NCI-H2029 treated with DMSO at 0.1 percent for 48 hours (cell line): ENCODE results near the gene MED29.
A peak's percentile ranks its signal among the peaks of the same experiment; 100 is the strongest.
"Not testable (repeated sequence)": the region's sequence is repeated elsewhere in the genome, so short reads cannot be mapped to it uniquely, and the experiment has no call there.

Experiments
- DNase-seq: peaks from one replicate; lab custom pipeline; 2025; lab: John Stamatoyannopoulos, UW

The MED29 gene

GRCh38 chr19:39370735-39371134 is 20.4 kb upstream of the MED29 start:
- DNase-seq = no peak

- no peak for DNase-seq
Measured at GRCh38 chr19:39372047-39372802, 19.0 kb upstream of the MED29 start.

- DNase-seq = no peak
Measured at GRCh38 chr19:39372941-39373340, 18.2 kb upstream of the MED29 start.

GRCh38 chr19:39375929-39376328 is 15.2 kb upstream of the MED29 start:
- DNase-seq = no peak

- DNase-seq = no peak
Measured at GRCh38 chr19:39377373-39378362, 13.5 kb upstream of the MED29 start.

- not testable (repeated sequence) for DNase-seq
Measured at GRCh38 chr19:39379366-39379765, 11.8 kb upstream of the MED29 start.

GRCh38 chr19:39379865-39380396 is 11.2 kb upstream of the MED29 start:
- DNase-seq = no peak

- no peak for DNase-seq
Measured at GRCh38 chr19:39380521-39381502, 10.4 kb upstream of the MED29 start.

- no peak for DNase-seq
Measured at GRCh38 chr19:39381910-39382611, 9.1 kb upstream of the MED29 start.

- DNase-seq = no peak
Measured at GRCh38 chr19:39382991-39383828, 8.0 kb upstream of the MED29 start.

- DNase-seq = no peak
Measured at GRCh38 chr19:39384839-39385568, 6.2 kb upstream of the MED29 start.

GRCh38 chr19:39385629-39386411 is 5.4 kb upstream of the MED29 start:
- DNase-seq = no peak

- DNase-seq = no peak
Measured at GRCh38 chr19:39386557-39386956, 4.6 kb upstream of the MED29 start.

GRCh38 chr19:39388657-39389056 is 2.5 kb upstream of the MED29 start:
- DNase-seq = no peak

- DNase-seq = no peak
Measured at GRCh38 chr19:39389631-39390414, 1.4 kb upstream of the MED29 start.

GRCh38 chr19:39390451-39390750 is 777 bp upstream of the MED29 start:
- no peak for DNase-seq

- DNase-seq = peak; percentile 57
Measured at GRCh38 chr19:39397360-39398296, 6.5 kb downstream of the MED29 start.
